ENCODE data around the gene GAB1. TPM values are rescaled to one million over a fixed set of nuclear protein-coding genes. Genes with fewer than 3 reads are reported as not detected.

The GAB1 gene
- total and polyA plus RNA-seq, 2 donors from 2014 or later, result 3.6 to 38.0 TPM

DNA sequence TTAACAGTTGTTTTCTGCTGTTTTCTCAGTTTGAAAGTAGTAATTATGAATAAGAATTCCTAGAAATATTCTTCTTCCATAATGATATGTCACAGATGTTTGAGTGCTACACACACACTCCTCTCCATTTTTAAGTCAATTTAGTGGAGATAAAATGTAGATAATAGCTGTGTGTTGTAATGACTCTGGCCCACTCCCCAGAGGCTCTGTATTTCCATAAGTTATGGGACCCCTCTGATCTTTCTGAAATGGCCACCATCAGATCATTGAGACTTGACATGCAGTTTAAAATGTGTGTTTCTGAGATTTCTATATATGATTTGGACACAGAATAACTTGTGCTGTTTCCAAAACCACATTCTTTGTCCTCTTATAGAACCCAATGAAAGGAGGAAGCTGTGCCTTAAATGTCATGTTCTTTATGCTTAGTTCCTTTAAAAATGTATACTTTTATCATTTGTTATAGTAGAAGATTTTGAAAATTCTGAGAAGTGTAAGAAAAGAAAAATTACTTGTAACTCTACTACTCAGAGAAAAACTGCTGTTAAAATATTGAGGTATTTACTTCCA is 46.4 kb downstream of the GAB1 start:
- H3K9ac ChIP-seq (ENCODE audit: low read length in 3 of 3), result peak overlapping the region in 1 of 3 donors; percentile 17
- FAIRE-seq (no peak), DNase-seq (peak in 2 of 5 donors; percentile 49 to 76)
- peak overlapping the region in 2 of 3 donors; percentile 35 to 40 for H3K4me3 ChIP-seq (ENCODE audit: low read length in 3 of 3)
- no peaks in the 10 kb centered on the region for H3K27me3 ChIP-seq (ENCODE audit: control insufficient read depth, insufficient read depth, low read length)
- intact Hi-C loops (cut with DNase I), result no loop called here
- H3K9me3 ChIP-seq (ENCODE audit: control insufficient read depth in 2 of 3, insufficient read depth in 1 of 3, low read length in 3 of 3), result no peaks in the 10 kb centered on the region
- H3K36me3 ChIP-seq (ENCODE audit: control insufficient read depth in 2 of 3, insufficient read depth in 3 of 3, low read length in 3 of 3), result no peaks in the 10 kb centered on the region
- no peak for TF ChIP-seq CTCF (IDR thresholded peaks at IDR 0.05; ENCODE audit: borderline replicate concordance, extremely low read depth, insufficient read depth)
- H3K4me1 ChIP-seq (ENCODE audit: control insufficient read depth in 2 of 3, insufficient read depth in 2 of 3, low read depth in 1 of 3, low read length in 3 of 3), result peaks cover 5 to 42% (median 33%) of the 10 kb centered on the region in 3 donors
- H3K27ac ChIP-seq (ENCODE audit: low read depth in 2 of 2, low read length in 2 of 2), result peak overlapping the region; percentile 38 to 91

- DNase-seq (no peak), FAIRE-seq (no peak)
- intact Hi-C loops (cut with DNase I), result no loop called here
- Histone ChIP-seq H3K9ac (ENCODE audit: low read length in 3 of 3) (no peak overlapping the region), H3K4me1 (ENCODE audit: control insufficient read depth in 2 of 3, insufficient read depth in 2 of 3, low read depth in 1 of 3, low read length in 3 of 3) (peaks cover 5 to 34% (median 26%) of the 10 kb centered on the region in 3 donors), H3K27me3 (ENCODE audit: control insufficient read depth, insufficient read depth, low read length) (no peaks in the 10 kb centered on the region), H3K4me3 (ENCODE audit: low read length in 3 of 3) (no peak overlapping the region), H3K9me3 (ENCODE audit: control insufficient read depth in 2 of 3, insufficient read depth in 1 of 3, low read length in 3 of 3) (no peaks in the 10 kb centered on the region), H3K27ac (ENCODE audit: low read depth in 2 of 2, low read length in 2 of 2) (no peak overlapping the region), H3K36me3 (ENCODE audit: control insufficient read depth in 2 of 3, insufficient read depth in 3 of 3, low read length in 3 of 3) (no peaks in the 10 kb centered on the region)
- peak; percentile 5 for TF ChIP-seq CTCF (IDR thresholded peaks at IDR 0.05; ENCODE audit: borderline replicate concordance, extremely low read depth, insufficient read depth)
Observed at GRCh38 chr4:143384381-143384994, 47.8 kb downstream of the GAB1 start.

GRCh38 chr4:143386812-143387211 is 50.1 kb downstream of the GAB1 start:
- peaks cover 0 to 38% (median 19%) of the 10 kb centered on the region in 3 donors for H3K4me1 ChIP-seq (ENCODE audit: control insufficient read depth in 2 of 3, insufficient read depth in 2 of 3, low read depth in 1 of 3, low read length in 3 of 3)
- no peaks in the 10 kb centered on the region for H3K36me3 ChIP-seq (ENCODE audit: control insufficient read depth in 2 of 3, insufficient read depth in 3 of 3, low read length in 3 of 3)
- H3K4me3 ChIP-seq (ENCODE audit: low read length in 3 of 3), result no peak overlapping the region
- FAIRE-seq, result no peak
- DNase-seq, result no peak
- no peak overlapping the region for H3K9ac ChIP-seq (ENCODE audit: low read length in 3 of 3)
- no peak overlapping the region for H3K27ac ChIP-seq (ENCODE audit: low read depth in 2 of 2, low read length in 2 of 2)
- no peak for TF ChIP-seq CTCF (IDR thresholded peaks at IDR 0.05; ENCODE audit: borderline replicate concordance, extremely low read depth, insufficient read depth)
- H3K9me3 ChIP-seq (ENCODE audit: control insufficient read depth in 2 of 3, insufficient read depth in 1 of 3, low read length in 3 of 3), result no peaks in the 10 kb centered on the region
- no peaks in the 10 kb centered on the region for H3K27me3 ChIP-seq (ENCODE audit: control insufficient read depth, insufficient read depth, low read length)
- intact Hi-C loops (cut with DNase I), result no loop called here

Measured in kidney (tissue), 14 donors.